ENCODE data around the gene ADORA2B.

ADORA2B gene

GRCh38 chr17:15999141-15999973 lies 54.4 kb downstream of the ADORA2B start, which contains the start of the genes TTC19 and ZSWIM7 (continued):
- TF ChIP-seq KLF9 (tag by site-specific recombination; IDR thresholded peaks at IDR 0.05; ENCODE audit: low read depth): peak; percentile 97
- TF ChIP-seq ZFP69B (tag by site-specific recombination; IDR thresholded peaks at IDR 0.05): peak; percentile 65; the same call in 1 of the 2 replicates
- TF ChIP-seq ZNF266 (tag by site-specific recombination; IDR thresholded peaks at IDR 0.05; ENCODE audit: low read depth): no peak
- TF ChIP-seq ZNF560 (tag by site-specific recombination; IDR thresholded peaks at IDR 0.05; ENCODE audit: borderline replicate concordance): no peak
- no peak for TF ChIP-seq ZNF112 (tag by site-specific recombination; IDR thresholded peaks at IDR 0.05)
- TF ChIP-seq ZNF768 (tag by site-specific recombination; IDR thresholded peaks at IDR 0.05): no peak
- TF ChIP-seq ZNF324 (tag by site-specific recombination; IDR thresholded peaks at IDR 0.05): peak; percentile 95
- TF ChIP-seq KLF8 (tag by site-specific recombination; IDR thresholded peaks at IDR 0.05): peak; percentile 98
- no peak for TF ChIP-seq MEIS1 (CRISPR knock-in tag; IDR thresholded peaks at IDR 0.05; ENCODE audit: borderline replicate concordance)
- TF ChIP-seq ZBTB48 (tag by site-specific recombination; IDR thresholded peaks at IDR 0.05): no peak; the same call in 1 of the 2 replicates
- peak; percentile 47; the same call in 1 of the 2 replicates for TF ChIP-seq PRDM4 (tag by site-specific recombination; IDR thresholded peaks at IDR 0.05)
- no peak for TF ChIP-seq ZNF19 (tag by site-specific recombination; IDR thresholded peaks at IDR 0.05; ENCODE audit: low read depth)
- TF ChIP-seq, protein P1, sequence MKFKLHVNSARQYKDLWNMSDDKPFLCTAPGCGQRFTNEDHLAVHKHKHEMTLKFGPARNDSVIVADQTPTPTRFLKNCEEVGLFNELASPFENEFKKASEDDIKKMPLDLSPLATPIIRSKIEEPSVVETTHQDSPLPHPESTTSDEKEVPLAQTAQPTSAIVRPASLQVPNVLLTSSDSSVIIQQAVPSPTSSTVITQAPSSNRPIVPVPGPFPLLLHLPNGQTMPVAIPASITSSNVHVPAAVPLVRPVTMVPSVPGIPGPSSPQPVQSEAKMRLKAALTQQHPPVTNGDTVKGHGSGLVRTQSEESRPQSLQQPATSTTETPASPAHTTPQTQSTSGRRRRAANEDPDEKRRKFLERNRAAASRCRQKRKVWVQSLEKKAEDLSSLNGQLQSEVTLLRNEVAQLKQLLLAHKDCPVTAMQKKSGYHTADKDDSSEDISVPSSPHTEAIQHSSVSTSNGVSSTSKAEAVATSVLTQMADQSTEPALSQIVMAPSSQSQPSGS (tag by site-specific recombination; IDR thresholded peaks at IDR 0.05; ENCODE audit: low read depth): peak; percentile 76
- TF ChIP-seq WT1 (tag by site-specific recombination; IDR thresholded peaks at IDR 0.05): peak; percentile 72
- peak; percentile 100 for TF ChIP-seq ZNF600 (tag by site-specific recombination; IDR thresholded peaks at IDR 0.05)
- TF ChIP-seq ZFP3 (tag by site-specific recombination; IDR thresholded peaks at IDR 0.05; ENCODE audit: low read depth): peak; percentile 82
- TF ChIP-seq ZBTB20 (tag by site-specific recombination; IDR thresholded peaks at IDR 0.05): peak; percentile 83
- 0 out of 2 replicates have a peak, but pooled peaks have one; percentile 13 for TF ChIP-seq ZNF561 (tag by site-specific recombination; IDR thresholded peaks at IDR 0.05; ENCODE audit: borderline replicate concordance)
- TF ChIP-seq ZNF596 (tag by site-specific recombination; IDR thresholded peaks at IDR 0.05): no peak
- peak; percentile 5; the same call in 1 of the 2 replicates for TF ChIP-seq FEZF1 (tag by site-specific recombination; IDR thresholded peaks at IDR 0.05)
- TF ChIP-seq YY2 (tag by site-specific recombination; IDR thresholded peaks at IDR 0.05): peak; percentile 92
- TF ChIP-seq ZNF701 (tag by site-specific recombination; IDR thresholded peaks at IDR 0.05): no peak
- TF ChIP-seq MYNN (tag by site-specific recombination; IDR thresholded peaks at IDR 0.05; ENCODE audit: borderline replicate concordance): no peak
- TF ChIP-seq ZNF398 (tag by site-specific recombination; IDR thresholded peaks at IDR 0.05): no peak
- TF ChIP-seq OVOL3 (tag by site-specific recombination; IDR thresholded peaks at IDR 0.05): no peak
- peak; percentile 66; the same call in 1 of the 2 replicates for TF ChIP-seq IKZF3 (tag by site-specific recombination; IDR thresholded peaks at IDR 0.05)
- TF ChIP-seq, protein P2, sequence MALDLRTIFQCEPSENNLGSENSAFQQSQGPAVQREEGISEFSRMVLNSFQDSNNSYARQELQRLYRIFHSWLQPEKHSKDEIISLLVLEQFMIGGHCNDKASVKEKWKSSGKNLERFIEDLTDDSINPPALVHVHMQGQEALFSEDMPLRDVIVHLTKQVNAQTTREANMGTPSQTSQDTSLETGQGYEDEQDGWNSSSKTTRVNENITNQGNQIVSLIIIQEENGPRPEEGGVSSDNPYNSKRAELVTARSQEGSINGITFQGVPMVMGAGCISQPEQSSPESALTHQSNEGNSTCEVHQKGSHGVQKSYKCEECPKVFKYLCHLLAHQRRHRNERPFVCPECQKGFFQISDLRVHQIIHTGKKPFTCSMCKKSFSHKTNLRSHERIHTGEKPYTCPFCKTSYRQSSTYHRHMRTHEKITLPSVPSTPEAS (tag by site-specific recombination; IDR thresholded peaks at IDR 0.05): 0 out of 2 replicates have a peak, but pooled peaks have one; percentile 14
- no peak for TF ChIP-seq ZNF223 (tag by site-specific recombination; IDR thresholded peaks at IDR 0.05)
- TF ChIP-seq ZNF621 (tag by site-specific recombination; IDR thresholded peaks at IDR 0.05): no peak
- TF ChIP-seq ZNF530 (tag by site-specific recombination; IDR thresholded peaks at IDR 0.05; ENCODE audit: low read depth): no peak
- TF ChIP-seq ZBTB21 (tag by site-specific recombination; IDR thresholded peaks at IDR 0.05): peak; percentile 99
- no peak for TF ChIP-seq ZNF510 (tag by site-specific recombination; IDR thresholded peaks at IDR 0.05; ENCODE audit: insufficient replicate concordance)
- TF ChIP-seq KLF16 (tag by site-specific recombination; IDR thresholded peaks at IDR 0.05): peak; percentile 89; the same call in 1 of the 2 replicates
- no peak for TF ChIP-seq ZNF404 (tag by site-specific recombination; IDR thresholded peaks at IDR 0.05)
- no peak for TF ChIP-seq ZNF660 (tag by site-specific recombination; IDR thresholded peaks at IDR 0.05)

Measured in HEK293 (cell line).